B cell (primary cell): ENCODE data around the gene ADPRM. TPM values are rescaled to one million over a fixed set of nuclear protein-coding genes. Genes with fewer than 3 reads are reported as not detected.

Source experiments
- ATAC-seq: fragments of 200-7000 bp; cut with Tn5 transposase; one replicate; pipeline ENCODE4 v1.10.0; 2021; ENCODE audit warnings: low read depth, mild to moderate bottlenecking, moderate number of reproducible peaks, moderate library complexity
- CTCF ChIA-PET: fragments of 350-600 bp; sonication (Branson Sonifier 250); formaldehyde crosslinking; loops from one replicate; lab custom pipeline; 2021; ENCODE audit warnings: antibody characterized with exemption, inconsistent platforms; lab: Charles Lee
- POLR2A ChIA-PET: fragments of 350-600 bp; sonication (Branson Sonifier 250); formaldehyde crosslinking; loops from one replicate; lab custom pipeline; 2021; ENCODE audit warnings: antibody characterized with exemption; lab: Charles Lee
- DNase-seq: peaks from one replicate; pipeline ENCODE4 v3.0.0; 2013
- H2AFZ ChIP-seq: 2 replicates; pipeline ENCODE4 v1.6.1; 2012; ENCODE audit warnings: mild to moderate bottlenecking, low read depth, low read length; ENCODE audit not compliant: insufficient read depth, poor library complexity, severe bottlenecking
- H3K27ac ChIP-seq, 2 donors: 1 replicate in 1 of 2; 2 replicates in 1 of 2; pipeline ENCODE4 v1.5.1; 2012 to 2013; ENCODE audit warnings: low read length in 2 of 2, mild to moderate bottlenecking in 2 of 2, moderate library complexity in 1 of 2
- H3K27me3 ChIP-seq, 4 experiments: fragments of 200-600 bp in 1 of 4; sonication (generic) in 1 of 4; replicated peaks in 1 of 4; 1 replicate in 2 of 4; 2 replicates in 2 of 4; pipeline versions ENCODE4 v1.6.1 to v1.7.0; 2013 to 2016; ENCODE audit warnings: low read length in 3 of 4, mild to moderate bottlenecking in 2 of 4, mixed read lengths in 1 of 4, moderate library complexity in 1 of 4; ENCODE audit not compliant: insufficient read depth in 4 of 4, control insufficient read depth in 3 of 4; ENCODE audit errors: control extremely low read depth in 1 of 4
- H3K36me3 ChIP-seq, 2 experiments: replicated peaks in 1 of 2; 1 replicate in 1 of 2; 2 replicates in 1 of 2; pipeline versions ENCODE4 v1.6.1 to v1.7.1; 2013; ENCODE audit warnings: low read length in 1 of 2; ENCODE audit not compliant: insufficient read depth in 2 of 2, control insufficient read depth in 1 of 2; ENCODE audit errors: control extremely low read depth in 1 of 2, extremely low read depth in 1 of 2
- H3K4me1 ChIP-seq, 2 donors: fragments of 200-600 bp in 1 of 2; sonication (generic) in 1 of 2; 1 replicate in 1 of 2; 2 replicates in 1 of 2; pipeline versions ENCODE4 v1.5.1 to v1.6.1; 2013 to 2017; ENCODE audit warnings: low read length in 2 of 2; ENCODE audit not compliant: control insufficient read depth in 2 of 2, insufficient read depth in 2 of 2
- H3K4me2 ChIP-seq: replicated peaks from 2 replicates; pipeline ENCODE3; 2012; ENCODE audit warnings: mild to moderate bottlenecking, low read depth, low read length; ENCODE audit not compliant: poor library complexity, severe bottlenecking
- H3K4me3 ChIP-seq, 5 experiments: fragments of 200-600 bp in 1 of 5; sonication (generic) in 1 of 5; 1 replicate in 3 of 5; 2 replicates in 2 of 5; pipeline versions ENCODE4 v1.5.1 to v1.7.0; 2011 to 2016; ENCODE audit warnings: low read length in 4 of 5, mild to moderate bottlenecking in 4 of 5, low read depth in 2 of 5, control low read depth in 1 of 5, moderate library complexity in 1 of 5; ENCODE audit not compliant: insufficient read depth in 1 of 5; ENCODE audit errors: control extremely low read depth in 1 of 5, extremely low read depth in 1 of 5
- H3K79me2 ChIP-seq: fragments of 200-600 bp; sonication (generic); one replicate; pipeline ENCODE4 v1.6.0; 2016; ENCODE audit warnings: low read length; ENCODE audit not compliant: control insufficient read depth, insufficient read depth
- H3K9ac ChIP-seq: fragments of 200-600 bp; sonication (generic); 2 replicates; pipeline ENCODE4 v1.6.1; 2017; ENCODE audit warnings: mild to moderate bottlenecking, low read length, moderate library complexity
- H3K9me3 ChIP-seq, 3 donors: one replicate each; pipeline versions ENCODE4 v1.6.1 to v1.7.1; 2013; ENCODE audit warnings: low read length in 2 of 3; ENCODE audit not compliant: control insufficient read depth in 2 of 3, insufficient read depth in 1 of 3; ENCODE audit errors: control extremely low read depth in 1 of 3
- H4K20me1 ChIP-seq: 2 replicates; pipeline ENCODE4 v1.6.0; 2012; ENCODE audit warnings: mild to moderate bottlenecking, low read length; ENCODE audit not compliant: insufficient read depth, control insufficient read depth, poor library complexity, severe bottlenecking
- H3K27ac Mint-ChIP-seq: one replicate; pipeline ENCODE4 v1.8.0; 2021; ENCODE audit warnings: mixed read lengths
- H3K27me3 Mint-ChIP-seq: one replicate; pipeline ENCODE4 v1.8.0; 2021; ENCODE audit warnings: mixed read lengths
- H3K4me1 Mint-ChIP-seq: one replicate; pipeline ENCODE4 v1.8.0; 2021; ENCODE audit warnings: mixed read lengths
- H3K4me3 Mint-ChIP-seq: one replicate; pipeline ENCODE4 v1.8.0; 2021; ENCODE audit warnings: mixed read lengths
- H3K9me3 Mint-ChIP-seq: one replicate; pipeline ENCODE4 v1.8.0; 2022; ENCODE audit warnings: mixed read lengths; ENCODE audit not compliant: insufficient read depth
- EZH2 ChIP-seq: IDR thresholded peaks from 2 replicates; pipeline ENCODE4 v1.6.1; 2012; ENCODE audit warnings: borderline replicate concordance, low read depth, mild to moderate bottlenecking, moderate library complexity, low read length; ENCODE audit not compliant: insufficient read depth, poor library complexity, severe bottlenecking
- WGBS: methylation state at CpG from one replicate; pipeline ENCODE4 v1.1.5; 2013; ENCODE audit warnings: missing lambda C conversion rate; ENCODE audit not compliant: insufficient coverage; 5-methylcytosine and 5-hydroxymethylcytosine counted together
- intact Hi-C: fragments of 100-400 bp; cut with micrococcal nuclease; formaldehyde crosslinking; loops from one replicate; pipeline ENCODE4 v1.10.0; 2022
- polyA plus RNA-seq: library from polyadenylated mRNA; depleted of rRNA; stranded (reverse); fragments of >200 nt; gene quantifications from 2 replicates; pipeline ENCODE4 v1.2.3, GENCODE V29; 2012
- total RNA-seq, 2 donors: library from RNA; stranded (reverse); fragments of 120-200 nt in 1 of 2; gene quantifications; 1 replicate in 1 of 2; 2 replicates in 1 of 2; pipeline versions ENCODE4 v1.2.3 to v1.2.4, GENCODE V29; 2013 to 2022
- TF ChIP-seq, protein P1 (sequence below): fragments of 200-600 bp; IDR thresholded peaks from one replicate; pipeline ENCODE4 v1.8.0; 2022; ENCODE audit warnings: antibody characterized with exemption, mild to moderate bottlenecking

ADPRM gene
- total and polyA plus RNA-seq, 2 donors (not counting 1 experiment from before 2014, with no cell fraction given): 24.3 to 29.1 TPM

DNA sequence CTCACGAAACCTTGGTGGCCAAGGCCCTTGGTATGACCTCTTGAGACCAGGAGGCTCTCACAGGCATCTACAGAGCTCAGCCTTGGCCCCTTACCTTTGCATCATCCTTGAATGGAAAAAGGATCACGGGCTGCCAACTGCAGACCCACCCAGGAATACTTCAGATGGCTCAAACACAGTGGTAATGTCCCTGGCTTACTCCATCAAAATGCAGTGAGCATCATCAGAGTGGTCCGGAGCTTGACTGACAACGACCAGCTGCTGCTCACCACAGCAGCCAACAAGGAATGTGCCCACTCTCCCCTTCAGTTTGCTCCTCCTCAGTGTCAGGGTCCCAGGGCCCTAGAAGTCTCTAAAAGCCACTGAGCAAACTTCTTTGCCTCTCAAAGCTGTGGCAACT is 22.7 kb upstream of the ADPRM start:
- Histone ChIP-seq H3K4me2 (no peak overlapping the region), H3K4me3 (no peak overlapping the region), H4K20me1 (no peaks in the 10 kb centered on the region), H3K27me3 (no peaks in the 10 kb centered on the region), H3K36me3 (peaks cover 3 to 20% of the 10 kb centered on the region in 2 experiments), H3K79me2 (no peaks in the 10 kb centered on the region), H2AFZ (no peak overlapping the region), H3K9me3 (no peaks in the 10 kb centered on the region), H3K27ac (no peak overlapping the region), H3K9ac (no peak overlapping the region), H3K4me1 (no peaks in the 10 kb centered on the region)
- ChIA-PET CTCF (interaction anchor here (0.7 to 1.0 kb wide), 2 partner anchors 11 to 171 kb away, joined by 3 read pairs; no protein-coding TSS in a partner anchor), POLR2A (no interaction called here)
- WGBS: 98% methylated on average over 4 of the region's 4 CpGs
- no peak for ATAC-seq
- TF ChIP-seq EZH2: no peak
- TF ChIP-seq, protein P1, sequence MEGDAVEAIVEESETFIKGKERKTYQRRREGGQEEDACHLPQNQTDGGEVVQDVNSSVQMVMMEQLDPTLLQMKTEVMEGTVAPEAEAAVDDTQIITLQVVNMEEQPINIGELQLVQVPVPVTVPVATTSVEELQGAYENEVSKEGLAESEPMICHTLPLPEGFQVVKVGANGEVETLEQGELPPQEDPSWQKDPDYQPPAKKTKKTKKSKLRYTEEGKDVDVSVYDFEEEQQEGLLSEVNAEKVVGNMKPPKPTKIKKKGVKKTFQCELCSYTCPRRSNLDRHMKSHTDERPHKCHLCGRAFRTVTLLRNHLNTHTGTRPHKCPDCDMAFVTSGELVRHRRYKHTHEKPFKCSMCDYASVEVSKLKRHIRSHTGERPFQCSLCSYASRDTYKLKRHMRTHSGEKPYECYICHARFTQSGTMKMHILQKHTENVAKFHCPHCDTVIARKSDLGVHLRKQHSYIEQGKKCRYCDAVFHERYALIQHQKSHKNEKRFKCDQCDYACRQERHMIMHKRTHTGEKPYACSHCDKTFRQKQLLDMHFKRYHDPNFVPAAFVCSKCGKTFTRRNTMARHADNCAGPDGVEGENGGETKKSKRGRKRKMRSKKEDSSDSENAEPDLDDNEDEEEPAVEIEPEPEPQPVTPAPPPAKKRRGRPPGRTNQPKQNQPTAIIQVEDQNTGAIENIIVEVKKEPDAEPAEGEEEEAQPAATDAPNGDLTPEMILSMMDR: no peak
- H3K9me3 Mint-ChIP-seq: no peaks in the 10 kb centered on the region
- no peak overlapping the region for H3K4me3 Mint-ChIP-seq
- H3K4me1 Mint-ChIP-seq: no peaks in the 10 kb centered on the region
- intact Hi-C loops: no loop called here
- H3K27me3 Mint-ChIP-seq: no peaks in the 10 kb centered on the region
- no peak for DNase-seq
- H3K27ac Mint-ChIP-seq: no peak overlapping the region

GRCh38 chr17:10681866-10682446 is 15.4 kb upstream of the ADPRM start:
- TF ChIP-seq EZH2: no peak
- TF ChIP-seq, protein P1: no peak
- intact Hi-C loops: loop anchor here (2.0 kb wide), 1 partner anchor 35 kb away; no protein-coding TSS in a partner anchor
- no peak for ATAC-seq
- Histone ChIP-seq H3K4me1 (no peaks in the 10 kb centered on the region), H3K4me3 (no peak overlapping the region), H3K4me2 (no peak overlapping the region), H3K27me3 (no peaks in the 10 kb centered on the region), H4K20me1 (peaks cover 4% of the 10 kb centered on the region), H2AFZ (no peak overlapping the region), H3K79me2 (peaks cover 15% of the 10 kb centered on the region), H3K36me3 (peaks cover 9 to 62% of the 10 kb centered on the region in 2 experiments), H3K9ac (no peak overlapping the region), H3K27ac (no peak overlapping the region), H3K9me3 (no peaks in the 10 kb centered on the region)
- Mint-ChIP-seq H3K27me3 (no peaks in the 10 kb centered on the region), H3K4me3 (no peak overlapping the region), H3K27ac (no peak overlapping the region), H3K9me3 (no peaks in the 10 kb centered on the region), H3K4me1 (no peaks in the 10 kb centered on the region)
- DNase-seq: no peak
- ChIA-PET POLR2A (no interaction called here), CTCF (no interaction called here)
- 80% methylated on average over 2 of the region's 7 CpGs for WGBS
